Caco-2 (cell line): Measurements from ENCODE around the gene ADGRB3. TPM values are rescaled to one million over a fixed set of nuclear protein-coding genes. Genes with fewer than 3 reads are reported as not detected.

Experiments
- BruUV-seq: library from RNA; stranded (reverse); fragments of 400-500 nt; replicated peaks from 2 replicates; lab custom pipeline; 2021; lab: Mats Ljungman, UMichigan
- CTCF ChIA-PET: fragments of 300-600 bp; sonication (Branson Sonifier 250); formaldehyde crosslinking; loops from one replicate; lab custom pipeline; 2022; ENCODE audit warnings: antibody characterized with exemption; lab: Charles Lee
- POLR2A ChIA-PET: fragments of 300-600 bp; sonication (Branson Sonifier 250); formaldehyde crosslinking; loops from one replicate; lab custom pipeline; 2022; ENCODE audit warnings: antibody characterized with exemption; lab: Charles Lee
- DNase-seq, 2 experiments: peaks; one replicate each; pipeline versions ENCODE4 v3.0.0 to v3.0.0-alpha.2; 2020 to 2022
- H3K27me3 ChIP-seq: replicated peaks from 2 replicates; pipeline ENCODE4 v1.6.0; 2011; ENCODE audit warnings: low read length; ENCODE audit not compliant: control insufficient read depth, insufficient read depth
- H3K36me3 ChIP-seq: 2 replicates; pipeline ENCODE4 v1.5.1; 2011; ENCODE audit warnings: low read length; ENCODE audit not compliant: control insufficient read depth, insufficient read depth
- H3K4me1 ChIP-seq: fragments of 250-450 bp; sonication (Bioruptor Pico); 2 replicates; pipeline ENCODE4 v1.5.1; 2020; ENCODE audit warnings: mild to moderate bottlenecking
- H3K4me3 ChIP-seq: 2 replicates; pipeline ENCODE4 v1.5.1; 2011; ENCODE audit warnings: low read depth, mild to moderate bottlenecking, control low read depth, low read length
- H3K9me3 ChIP-seq: fragments of 250-450 bp; sonication (Bioruptor Pico); 2 replicates; pipeline ENCODE4 v1.5.1; 2020; ENCODE audit warnings: mild to moderate bottlenecking, moderate library complexity
- H3K27ac Mint-ChIP-seq: one replicate; pipeline ENCODE4 v1.8.0; 2022; ENCODE audit warnings: mixed read lengths; ENCODE audit not compliant: unreplicated experiment
- H3K27me3 Mint-ChIP-seq: one replicate; pipeline ENCODE4 v1.8.0; 2022; ENCODE audit warnings: mixed read lengths; ENCODE audit not compliant: insufficient read depth, unreplicated experiment
- H3K36me3 Mint-ChIP-seq: one replicate; pipeline ENCODE4 v1.8.0; 2022; ENCODE audit warnings: mild to moderate bottlenecking, mixed read lengths; ENCODE audit not compliant: insufficient read depth, unreplicated experiment
- H3K4me1 Mint-ChIP-seq: one replicate; pipeline ENCODE4 v1.8.0; 2022; ENCODE audit warnings: low read depth, mixed read lengths; ENCODE audit not compliant: unreplicated experiment
- H3K4me3 Mint-ChIP-seq: one replicate; pipeline ENCODE4 v1.8.0; 2022; ENCODE audit warnings: mild to moderate bottlenecking, moderate library complexity, mixed read lengths; ENCODE audit not compliant: unreplicated experiment
- H3K9me3 Mint-ChIP-seq: one replicate; pipeline ENCODE4 v1.8.0; 2022; ENCODE audit warnings: mixed read lengths; ENCODE audit not compliant: unreplicated experiment
- CTCF ChIP-seq, 2 experiments: fragments of 200-600 bp in 1 of 2; IDR thresholded peaks; 1 replicate in 1 of 2; 2 replicates in 1 of 2; pipeline versions ENCODE4 v1.5.1 to v1.8.0; 2011 to 2022; ENCODE audit warnings: antibody characterized with exemption in 1 of 2, control low read depth in 1 of 2, inconsistent platforms in 1 of 2, low read depth in 1 of 2, low read length in 1 of 2, mild to moderate bottlenecking in 1 of 2, moderate library complexity in 1 of 2; ENCODE audit not compliant: insufficient read depth in 1 of 2, severe bottlenecking in 1 of 2, unreplicated experiment in 1 of 2
- intact Hi-C: fragments of 100-400 bp; cut with micrococcal nuclease; formaldehyde crosslinking; loops from one replicate; pipeline ENCODE4 v1.10.0; 2022; ENCODE audit not compliant: unreplicated experiment
- total RNA-seq: library from RNA; stranded (reverse); gene quantifications from 2 replicates; pipeline ENCODE4 v1.2.3, GENCODE V29; 2022

Gene ADGRB3
- total RNA-seq, 1 experiment from 2014 or later = 0.18 TPM

DNA sequence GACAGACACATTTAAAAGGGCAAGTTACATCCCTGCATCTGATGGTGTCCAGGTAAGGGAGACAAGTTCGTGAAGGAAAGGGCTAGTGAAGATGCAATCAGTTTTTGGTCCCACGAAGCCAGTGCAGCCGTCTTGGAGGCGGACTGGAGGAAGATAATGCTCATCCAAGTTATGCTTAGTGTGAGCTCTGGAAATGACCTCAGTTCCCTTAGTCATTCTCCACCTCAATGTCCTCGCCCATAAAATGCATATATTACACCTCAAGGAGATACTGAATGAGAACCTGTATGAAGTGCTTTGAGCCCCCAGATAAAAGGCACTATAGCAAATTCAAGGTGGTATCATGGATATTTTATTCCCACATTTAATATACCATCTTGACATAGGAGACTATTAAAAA is 358.8 kb downstream of the ADGRB3 start:
- no peaks in the 10 kb centered on the region for H3K9me3 Mint-ChIP-seq
- no peaks in the 10 kb centered on the region for H3K36me3 Mint-ChIP-seq
- Histone ChIP-seq H3K4me1 (peaks cover 43% of the 10 kb centered on the region), H3K27me3 (no peaks in the 10 kb centered on the region), H3K4me3 (no peak overlapping the region), H3K9me3 (peaks cover 2% of the 10 kb centered on the region; the same call in 1 of the 2 replicates), H3K36me3 (no peaks in the 10 kb centered on the region)
- POLR2A ChIA-PET = no interaction called here
- peaks cover 25% of the 10 kb centered on the region for H3K4me1 Mint-ChIP-seq
- no peaks in the 10 kb centered on the region for H3K27me3 Mint-ChIP-seq
- no peak overlapping the region for H3K27ac Mint-ChIP-seq
- H3K4me3 Mint-ChIP-seq = no peak overlapping the region
- intact Hi-C loops = no loop called here
- TF ChIP-seq CTCF (IDR thresholded peaks at IDR 0.05; ENCODE audit: insufficient read depth in 1 of 2, low read depth in 1 of 2, low read length in 1 of 2, severe bottlenecking in 1 of 2, unreplicated experiment in 1 of 2) = no peak
- no peak for DNase-seq
- no TSS peak for BruUV-seq
- CTCF ChIA-PET = no interaction called here

GRCh38 chr6:68994521-68994920 is 359.4 kb downstream of the ADGRB3 start:
- no peak overlapping the region for H3K4me3 Mint-ChIP-seq
- intact Hi-C loops = no loop called here
- no peak overlapping the region for H3K27ac Mint-ChIP-seq
- no peak for DNase-seq
- ChIA-PET POLR2A (no interaction called here), CTCF (no interaction called here)
- Histone ChIP-seq H3K27me3 (no peaks in the 10 kb centered on the region), H3K4me1 (peaks cover 47% of the 10 kb centered on the region), H3K4me3 (no peak overlapping the region), H3K9me3 (peaks cover 2% of the 10 kb centered on the region; the same call in 1 of the 2 replicates), H3K36me3 (no peaks in the 10 kb centered on the region)
- peaks cover 29% of the 10 kb centered on the region for H3K4me1 Mint-ChIP-seq
- BruUV-seq = no TSS peak
- TF ChIP-seq CTCF (IDR thresholded peaks at IDR 0.05; ENCODE audit: insufficient read depth in 1 of 2, low read depth in 1 of 2, low read length in 1 of 2, severe bottlenecking in 1 of 2, unreplicated experiment in 1 of 2) = no peak
- no peaks in the 10 kb centered on the region for H3K36me3 Mint-ChIP-seq
- H3K9me3 Mint-ChIP-seq = no peaks in the 10 kb centered on the region
- H3K27me3 Mint-ChIP-seq = no peaks in the 10 kb centered on the region

GRCh38 chr6:69005199-69005598 is 370.1 kb downstream of the ADGRB3 start:
- Histone ChIP-seq H3K36me3 (no peaks in the 10 kb centered on the region), H3K4me3 (no peak overlapping the region), H3K4me1 (peaks cover 2% of the 10 kb centered on the region; the same call in 1 of the 2 replicates), H3K9me3 (no peaks in the 10 kb centered on the region), H3K27me3 (no peaks in the 10 kb centered on the region)
- Mint-ChIP-seq H3K4me3 (no peak overlapping the region), H3K36me3 (no peaks in the 10 kb centered on the region), H3K27ac (no peak overlapping the region), H3K4me1 (peaks cover 10% of the 10 kb centered on the region), H3K9me3 (peaks cover 12% of the 10 kb centered on the region), H3K27me3 (no peaks in the 10 kb centered on the region)
- no peak for DNase-seq
- ChIA-PET CTCF (no interaction called here), POLR2A (no interaction called here)
- intact Hi-C loops = no loop called here
- no peak for TF ChIP-seq CTCF (IDR thresholded peaks at IDR 0.05; ENCODE audit: insufficient read depth in 1 of 2, low read depth in 1 of 2, low read length in 1 of 2, severe bottlenecking in 1 of 2, unreplicated experiment in 1 of 2)
- BruUV-seq = no TSS peak
